Endothelial cell of umbilical vein (primary cell): Measurements from ENCODE around the gene NPPC. TPM values are rescaled to one million over a fixed set of nuclear protein-coding genes. Genes with fewer than 3 reads are reported as not detected.

Experiments
- BruUV-seq: library from RNA; stranded (reverse); fragments of 400-500 nt; replicated peaks from 2 replicates; lab custom pipeline; 2021; lab: Mats Ljungman, UMichigan
- CTCF ChIA-PET: fragments of 300-600, 350-600 bp; sonication (Branson Sonifier 250); formaldehyde crosslinking; loops from one replicate; lab custom pipeline; 2021; ENCODE audit warnings: antibody characterized with exemption, inconsistent platforms; lab: Charles Lee
- POLR2A ChIA-PET: fragments of 300-600, 350-600 bp; sonication (Branson Sonifier 250); formaldehyde crosslinking; loops from one replicate; lab custom pipeline; 2021; ENCODE audit warnings: antibody characterized with exemption, inconsistent platforms; lab: Charles Lee
- DNase-seq: peaks from one replicate; pipeline ENCODE4 v3.0.0-alpha.2; 2011; ENCODE audit warnings: low read depth, low spot score
- FAIRE-seq: peaks from 2 replicates; lab custom pipeline; 2011; peaks lifted over from hg19 to GRCh38; lab: Jason Lieb, UNC
- H2AFZ ChIP-seq: 2 replicates; pipeline ENCODE4 v1.6.0; 2012; ENCODE audit warnings: low read depth, low read length, control low read depth, inconsistent platforms
- H3K27ac ChIP-seq: 2 replicates; pipeline ENCODE4 v1.5.1; 2011; ENCODE audit warnings: low read depth, mild to moderate bottlenecking, control low read depth, low read length, moderate library complexity; ENCODE audit not compliant: insufficient read depth
- H3K27me3 ChIP-seq, 2 experiments: 2 replicates each; pipeline versions ENCODE4 v1.6.0 to v1.6.1; 2011; ENCODE audit warnings: low read length in 2 of 2, mixed read lengths in 1 of 2; ENCODE audit not compliant: control insufficient read depth in 2 of 2, insufficient read depth in 2 of 2
- H3K36me3 ChIP-seq, 2 experiments: 2 replicates in 1 of 2; 3 replicates in 1 of 2; pipeline ENCODE4 v1.5.1; 2011; ENCODE audit warnings: low read length in 2 of 2, mild to moderate bottlenecking in 1 of 2, moderate library complexity in 1 of 2; ENCODE audit not compliant: control insufficient read depth in 2 of 2, insufficient read depth in 2 of 2; ENCODE audit errors: extremely low read depth in 1 of 2
- H3K4me1 ChIP-seq: 3 replicates; pipeline ENCODE4 v1.5.1; 2011; ENCODE audit warnings: mild to moderate bottlenecking, low read length; ENCODE audit not compliant: control insufficient read depth, insufficient read depth; ENCODE audit errors: extremely low read depth
- H3K4me2 ChIP-seq: 2 replicates; pipeline ENCODE4 v1.6.1; 2011; ENCODE audit warnings: low read length, control low read depth, mixed read lengths; ENCODE audit not compliant: insufficient read depth
- H3K4me3 ChIP-seq, 3 experiments: fragments of 200-600 bp in 1 of 3; sonication (generic), shearing (Covaris generic) in 1 of 3; replicated peaks in 1 of 3; 2 replicates each; pipeline ENCODE4 v1.5.1; 2011 to 2016; ENCODE audit warnings: control low read depth in 3 of 3, low read length in 3 of 3, mild to moderate bottlenecking in 2 of 3, inconsistent platforms in 1 of 3, low read depth in 1 of 3, moderate library complexity in 1 of 3; ENCODE audit not compliant: insufficient read depth in 1 of 3
- H3K79me2 ChIP-seq: 2 replicates; pipeline ENCODE4 v1.6.0; 2012; ENCODE audit warnings: low read length, inconsistent platforms; ENCODE audit not compliant: control insufficient read depth, insufficient read depth
- H3K9ac ChIP-seq: replicated peaks from 2 replicates; pipeline ENCODE3; 2011; ENCODE audit warnings: low read length, control low read depth; ENCODE audit not compliant: insufficient read depth; ENCODE audit errors: extremely low read depth
- H3K9me1 ChIP-seq: replicated peaks from 3 replicates; pipeline ENCODE4 v1.6.0; 2011; ENCODE audit warnings: mild to moderate bottlenecking, low read length; ENCODE audit not compliant: control insufficient read depth, insufficient read depth; ENCODE audit errors: extremely low read depth
- H3K9me3 ChIP-seq: replicated peaks from 2 replicates; pipeline ENCODE4 v1.5.1; 2012; ENCODE audit warnings: low read length, inconsistent platforms; ENCODE audit not compliant: control insufficient read depth, insufficient read depth
- H4K20me1 ChIP-seq: replicated peaks from 2 replicates; pipeline ENCODE3; 2011; ENCODE audit warnings: mild to moderate bottlenecking, low read length; ENCODE audit not compliant: control insufficient read depth, insufficient read depth; ENCODE audit errors: extremely low read depth
- CTCF ChIP-seq, 2 donors: IDR thresholded peaks; 1 replicate in 1 of 2; 2 replicates in 1 of 2; pipeline ENCODE4 v1.5.1; 2011; ENCODE audit warnings: low read length in 2 of 2, mild to moderate bottlenecking in 2 of 2, moderate library complexity in 2 of 2, control low read depth in 1 of 2, inconsistent platforms in 1 of 2, low read depth in 1 of 2; ENCODE audit not compliant: insufficient read depth in 1 of 2; ENCODE audit errors: extremely low read depth in 1 of 2
- EZH2 ChIP-seq: IDR thresholded peaks from 2 replicates; pipeline ENCODE4 v1.6.1; 2012; ENCODE audit warnings: borderline replicate concordance, low read depth, mild to moderate bottlenecking, moderate library complexity, low read length, inconsistent platforms; ENCODE audit not compliant: severe bottlenecking
- FOS ChIP-seq: IDR thresholded peaks from 2 replicates; pipeline ENCODE4 v1.6.1; 2011; ENCODE audit warnings: mild to moderate bottlenecking, low read length, moderate library complexity, borderline replicate concordance; ENCODE audit not compliant: insufficient read depth
- GATA2 ChIP-seq: IDR thresholded peaks from 2 replicates; pipeline ENCODE4 v1.7.0; 2011; ENCODE audit warnings: low read depth, mild to moderate bottlenecking, moderate library complexity, mixed read lengths, low read length; ENCODE audit not compliant: insufficient read length, insufficient read depth
- JUN ChIP-seq: IDR thresholded peaks from 2 replicates; pipeline ENCODE4 v1.6.1; 2011; ENCODE audit warnings: borderline replicate concordance, low read depth; ENCODE audit not compliant: insufficient read length, insufficient read depth
- MAX ChIP-seq: IDR thresholded peaks from 2 replicates; pipeline ENCODE4 v1.6.1; 2011; ENCODE audit not compliant: insufficient read depth, insufficient read length
- MYC ChIP-seq: IDR thresholded peaks from one replicate; pipeline ENCODE4 v1.6.1; 2011; ENCODE audit warnings: mild to moderate bottlenecking, low read depth, low read length
- POLR2A ChIP-seq: IDR thresholded peaks from 2 replicates; pipeline ENCODE4 v1.6.1; 2012; ENCODE audit warnings: low read depth, mild to moderate bottlenecking, control low read depth, low read length
- POLR2AphosphoS5 ChIP-seq: IDR thresholded peaks from 2 replicates; pipeline ENCODE4 v1.6.1; 2012; ENCODE audit warnings: low read depth, mild to moderate bottlenecking, control low read depth, low read length, moderate library complexity; ENCODE audit not compliant: insufficient read depth
- dilution Hi-C: fragments of 300-500 bp; cut with MboI; formaldehyde crosslinking; loops from one replicate; pipeline ENCODE4 v1.15.0; 2019; ENCODE audit warnings: low sequenced_read_pairs; ENCODE audit not compliant: extremely low pct_ligation_motif_present
- intact Hi-C: fragments of 100-400 bp; cut with micrococcal nuclease; formaldehyde crosslinking; loops from one replicate; pipeline ENCODE4 v1.10.0; 2022
- polyA plus RNA-seq, 4 experiments: library from polyadenylated mRNA; depleted of rRNA in 3 of 4; stranded (reverse) in 3 of 4; unstranded in 1 of 4; fragments of >200 nt; gene quantifications; 2 replicates each; pipeline versions ENCODE4 v1.2.1 to v1.2.3, GENCODE V29; 2011 to 2012; ENCODE audit warnings: missing spikeins in 1 of 4
- total RNA-seq: library from RNA; stranded (reverse); gene quantifications from 2 replicates; pipeline ENCODE4 v1.2.3, GENCODE V29; 2021

The NPPC gene
- total and polyA plus RNA-seq, 2 donors (not counting 3 experiments of a cell fraction or from before 2014, with no cell fraction given) = not detected

- Histone ChIP-seq H3K9me3 (no peaks in the 10 kb centered on the region), H3K9ac (no peak overlapping the region), H3K27me3 (peaks cover 2 to 3% of the 10 kb centered on the region in 2 experiments), H3K4me1 (no peaks in the 10 kb centered on the region), H3K4me2 (no peak overlapping the region), H3K36me3 (no peaks in the 10 kb centered on the region), H4K20me1 (no peaks in the 10 kb centered on the region), H3K79me2 (no peaks in the 10 kb centered on the region), H3K27ac (no peak overlapping the region), H3K9me1 (no peaks in the 10 kb centered on the region), H2AFZ (no peak overlapping the region), H3K4me3 (no peak overlapping the region)
- TF ChIP-seq POLR2A (no peak), EZH2 (no peak), GATA2 (no peak), FOS (no peak), MAX (no peak), JUN (no peak), MYC (no peak), POLR2AphosphoS5 (no peak), CTCF (IDR thresholded peaks at IDR 0.05; ENCODE audit: extremely low read depth in 1 of 2, insufficient read depth in 1 of 2, low read depth in 1 of 2, low read length in 2 of 2) (no peak)
- dilution Hi-C loops (no loop called here), intact Hi-C loops (no loop called here)
- no TSS peak for BruUV-seq
- FAIRE-seq (no peak), DNase-seq (no peak)
- ChIA-PET POLR2A (no interaction called here), CTCF (interaction anchor here (1.3 to 3.7 kb wide), 2 partner anchors 10 to 206 kb away, joined by 3 to 20 read pairs; partner anchors contain the start of gene NPPC)
Observed at GRCh38 chr2:231936491-231936890, 10.3 kb upstream of the NPPC start.
